Neutrophil (primary cell): ENCODE measurements around the gene ATXN3.

ENCODE experiments used
- H3K27ac ChIP-seq: fragments of 200-600 bp; sonication (generic); 2 replicates; pipeline ENCODE4 v1.5.1; 2016; ENCODE audit warnings: mild to moderate bottlenecking, moderate library complexity
- H3K27me3 ChIP-seq: fragments of 200-600 bp; sonication (generic); 2 replicates; pipeline ENCODE4 v1.6.0; 2016; ENCODE audit warnings: mild to moderate bottlenecking
- H3K36me3 ChIP-seq: fragments of 200-600 bp; sonication (generic); 2 replicates; pipeline ENCODE4 v1.5.1; 2017
- H3K4me1 ChIP-seq, 2 experiments: fragments of 200-600 bp in 1 of 2; sonication (generic) in 1 of 2; 1 replicate in 1 of 2; 2 replicates in 1 of 2; pipeline versions ENCODE4 v1.5.1 to v1.6.1; 2013 to 2016; ENCODE audit warnings: low read depth in 1 of 2, low read length in 1 of 2, mild to moderate bottlenecking in 1 of 2, moderate library complexity in 1 of 2; ENCODE audit not compliant: control insufficient read depth in 1 of 2, insufficient read depth in 1 of 2
- H3K4me3 ChIP-seq, 2 experiments: fragments of 200-600 bp in 1 of 2; sonication (generic) in 1 of 2; 1 replicate in 1 of 2; 2 replicates in 1 of 2; pipeline ENCODE4 v1.5.1; 2013 to 2016; ENCODE audit warnings: low read depth in 1 of 2, low read length in 1 of 2, mild to moderate bottlenecking in 1 of 2, moderate library complexity in 1 of 2
- H3K9me3 ChIP-seq: fragments of 200-600 bp; sonication (generic); 2 replicates; pipeline ENCODE4 v1.5.1; 2016
- CTCF ChIP-seq: fragments of 200-600 bp; sonication (generic); IDR thresholded peaks from 2 replicates; pipeline ENCODE4 v1.5.1; 2016; ENCODE audit warnings: antibody characterized with exemption

Gene ATXN3

DNA sequence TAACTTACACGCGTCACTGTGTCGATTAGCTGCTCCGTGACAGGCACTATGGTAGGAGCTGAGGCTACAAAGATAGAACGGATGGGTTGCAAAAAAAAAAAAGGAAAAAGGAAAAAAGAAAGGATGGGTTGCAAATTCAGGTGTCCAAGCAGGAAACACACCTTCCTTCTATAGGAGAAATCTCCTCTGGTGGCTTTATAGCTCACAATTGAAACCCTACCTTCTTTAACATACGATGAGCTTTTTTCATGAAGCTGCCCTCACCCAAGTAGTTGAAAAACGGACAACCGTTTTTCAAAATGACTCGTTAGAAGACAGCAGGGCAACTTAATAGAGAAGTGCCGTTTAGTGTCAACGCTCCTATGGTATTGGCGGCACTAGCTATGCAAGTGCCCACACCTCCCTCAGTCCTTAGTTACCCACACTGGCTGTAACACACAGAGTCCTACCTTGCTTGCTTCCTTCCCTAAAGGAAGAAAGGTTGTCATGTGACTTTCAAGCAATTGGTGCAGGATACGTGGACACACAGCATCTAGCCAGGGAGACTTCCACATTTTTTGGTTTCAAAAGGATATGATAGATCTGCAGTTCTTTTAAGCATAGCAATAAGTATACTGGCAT lies 65.8 kb downstream of the ATXN3 start:
- H3K27me3 ChIP-seq, result no peaks in the 10 kb centered on the region
- H3K27ac ChIP-seq, result peak overlapping the region; percentile 88
- no peaks in the 10 kb centered on the region for H3K9me3 ChIP-seq
- H3K36me3 ChIP-seq, result no peaks in the 10 kb centered on the region
- peak overlapping the region; percentile 80 to 90 for H3K4me3 ChIP-seq
- peaks cover 19 to 36% of the 10 kb centered on the region in 2 experiments for H3K4me1 ChIP-seq
- TF ChIP-seq CTCF, result no peak

- TF ChIP-seq CTCF, result no peak
- Histone ChIP-seq H3K4me1 (peaks cover 19 to 36% of the 10 kb centered on the region in 2 experiments), H3K27ac (peak within 1 kb of the TSS; percentile 88), H3K4me3 (peak within 1 kb of the TSS; percentile 80 to 90), H3K27me3 (no peaks in the 10 kb centered on the region), H3K9me3 (no peaks in the 10 kb centered on the region), H3K36me3 (no peaks in the 10 kb centered on the region)
Observed at GRCh38 chr14:92039719-92040430, 66.5 kb downstream of the ATXN3 start, which contains the start of gene TRIP11. Gene TRIP11, minus strand, starts transcription at chr14:92040059. Its CDS starts 374 bp downstream, at chr14:92039685.

GRCh38 chr14:92039063-92039718 lies 67.2 kb downstream of the ATXN3 start:
- H3K27me3 ChIP-seq, result no peaks in the 10 kb centered on the region
- H3K4me1 ChIP-seq, result peaks cover 19 to 36% of the 10 kb centered on the region in 2 experiments
- H3K36me3 ChIP-seq, result no peaks in the 10 kb centered on the region
- peak overlapping the region; percentile 88 for H3K27ac ChIP-seq
- no peaks in the 10 kb centered on the region for H3K9me3 ChIP-seq
- TF ChIP-seq CTCF, result no peak
- H3K4me3 ChIP-seq, result peak overlapping the region; percentile 80 to 90

DNA sequence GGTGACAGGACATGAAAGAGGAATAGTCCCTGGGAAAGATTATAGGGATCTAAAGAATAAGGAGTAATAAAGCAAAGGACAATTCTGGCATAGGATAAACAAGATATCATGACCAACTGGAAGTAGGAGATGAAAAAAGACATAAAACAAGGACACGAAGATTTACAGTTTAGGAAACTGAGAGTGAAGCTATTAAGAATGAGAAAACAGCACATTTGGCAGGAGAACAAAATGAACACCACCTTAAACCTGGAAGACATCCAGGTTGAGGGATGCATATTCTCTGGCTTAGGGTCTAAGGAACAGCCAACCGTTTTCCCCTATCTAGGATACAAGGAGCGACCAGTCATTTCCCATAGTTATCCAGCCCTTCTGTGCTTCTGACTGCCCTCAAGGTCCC lies 68.4 kb downstream of the ATXN3 start:
- Histone ChIP-seq H3K9me3 (no peaks in the 10 kb centered on the region), H3K4me3 (no peak overlapping the region), H3K4me1 (peaks cover 19 to 36% of the 10 kb centered on the region in 2 experiments), H3K36me3 (no peaks in the 10 kb centered on the region), H3K27ac (no peak overlapping the region), H3K27me3 (no peaks in the 10 kb centered on the region)
- no peak for TF ChIP-seq CTCF

- Histone ChIP-seq H3K27ac (no peak overlapping the region), H3K4me3 (no peak overlapping the region), H3K4me1 (peaks cover 18 to 34% of the 10 kb centered on the region in 2 experiments), H3K36me3 (peaks cover 18% of the 10 kb centered on the region), H3K27me3 (no peaks in the 10 kb centered on the region), H3K9me3 (no peaks in the 10 kb centered on the region)
- TF ChIP-seq CTCF, result no peak
Observed at GRCh38 chr14:92035890-92036289, 70.5 kb downstream of the ATXN3 start.
